Panc1 (cell line): ENCODE measurements around the gene ALLC. TPM values are rescaled to one million over a fixed set of nuclear protein-coding genes. Genes with fewer than 3 reads are reported as not detected.

Experiments used
- ATAC-seq: fragments of 200-7000 bp; cut with Tn5 transposase; 2 replicates; pipeline ENCODE4 v1.9.1; 2020; ENCODE audit warnings: mild to moderate bottlenecking, moderate library complexity
- BruUV-seq: library from RNA; stranded (reverse); fragments of 400-500 nt; replicated peaks from 2 replicates; lab custom pipeline; 2021; lab: Mats Ljungman, UMichigan
- CTCF ChIA-PET: fragments of 300-600 bp; sonication (Branson Sonifier 250); formaldehyde crosslinking; loops from one replicate; lab custom pipeline; 2022; ENCODE audit warnings: antibody characterized with exemption; lab: Charles Lee
- POLR2A ChIA-PET: fragments of 300-600 bp; sonication (Branson Sonifier 250); formaldehyde crosslinking; loops from one replicate; lab custom pipeline; 2022; ENCODE audit warnings: antibody characterized with exemption; lab: Charles Lee
- DNase-seq: peaks from one replicate; pipeline ENCODE4 v3.0.0-alpha.2; 2010; ENCODE audit warnings: low read depth, low spot score
- H3K27ac ChIP-seq: 2 replicates; pipeline ENCODE4 v1.5.1; 2011; ENCODE audit warnings: mild to moderate bottlenecking, low read length, inconsistent platforms
- H3K27me3 ChIP-seq: fragments of 200-500 bp; sonication (Bioruptor generic); 2 replicates; pipeline ENCODE4 v1.6.0; 2014; ENCODE audit warnings: low read length, inconsistent platforms; ENCODE audit not compliant: control insufficient read depth, insufficient read depth
- H3K36me3 ChIP-seq: fragments of 200-500 bp; sonication (Bioruptor generic); 2 replicates; pipeline ENCODE4 v1.5.1; 2014; ENCODE audit warnings: inconsistent platforms, mild to moderate bottlenecking, low read length, moderate library complexity; ENCODE audit not compliant: control insufficient read depth, insufficient read depth
- H3K4me1 ChIP-seq: 2 replicates; pipeline ENCODE4 v1.5.1; 2011; ENCODE audit warnings: inconsistent platforms, mild to moderate bottlenecking, low read length, moderate library complexity; ENCODE audit not compliant: control insufficient read depth, insufficient read depth
- H3K4me3 ChIP-seq, 2 experiments: 2 replicates each; pipeline ENCODE4 v1.5.1; 2011 to 2012; ENCODE audit warnings: low read depth in 2 of 2, low read length in 2 of 2, mild to moderate bottlenecking in 2 of 2, inconsistent platforms in 1 of 2, moderate library complexity in 1 of 2
- H3K9me3 ChIP-seq: fragments of 200-500 bp; sonication (Bioruptor generic); 2 replicates; pipeline ENCODE4 v1.5.1; 2014; ENCODE audit warnings: low read depth, mild to moderate bottlenecking, inconsistent platforms, low read length, moderate library complexity; ENCODE audit not compliant: control insufficient read depth, insufficient read depth
- CTCF ChIP-seq: fragments of 450-650 bp; IDR thresholded peaks from 2 replicates; pipeline ENCODE4 v1.5.1; 2017; ENCODE audit warnings: mild to moderate bottlenecking
- POLR2AphosphoS5 ChIP-seq: IDR thresholded peaks from 2 replicates; pipeline ENCODE4 v1.6.1; 2012; ENCODE audit warnings: mild to moderate bottlenecking, low read depth, low read length, moderate library complexity
- REST ChIP-seq, 2 experiments: IDR thresholded peaks; 2 replicates each; pipeline ENCODE4 v1.6.1; 2011 to 2012; ENCODE audit warnings: low read depth in 2 of 2, control low read depth in 1 of 2, low read length in 1 of 2, mild to moderate bottlenecking in 1 of 2, moderate library complexity in 1 of 2; ENCODE audit not compliant: insufficient read depth in 1 of 2
- SIN3A ChIP-seq: IDR thresholded peaks from 2 replicates; pipeline ENCODE4 v1.6.1; 2012; ENCODE audit warnings: low read depth, mild to moderate bottlenecking, low read length, moderate library complexity, borderline replicate concordance; ENCODE audit not compliant: insufficient read depth
- TCF7L2 ChIP-seq: IDR thresholded peaks from 2 replicates; pipeline ENCODE4 v1.6.1; 2011; ENCODE audit warnings: mild to moderate bottlenecking, low read depth, low read length, inconsistent platforms
- in situ Hi-C: cut with HindIII; loops from 2 replicates; pipeline ENCODE4 v1.10.0; 2016; ENCODE audit warnings: low sequenced_read_pairs, low pct_unique_long_range_greater_than_20kb
- intact Hi-C: fragments of 100-400 bp; cut with micrococcal nuclease; formaldehyde crosslinking; loops from one replicate; pipeline ENCODE4 v1.10.0; 2022; ENCODE audit not compliant: unreplicated experiment
- total RNA-seq: library from RNA; stranded (reverse); gene quantifications from one replicate; pipeline ENCODE4 v1.2.1, GENCODE V29; 2021; ENCODE audit not compliant: unreplicated experiment

The ALLC gene
- total RNA-seq, 1 experiment from 2014 or later: not detected

DNA sequence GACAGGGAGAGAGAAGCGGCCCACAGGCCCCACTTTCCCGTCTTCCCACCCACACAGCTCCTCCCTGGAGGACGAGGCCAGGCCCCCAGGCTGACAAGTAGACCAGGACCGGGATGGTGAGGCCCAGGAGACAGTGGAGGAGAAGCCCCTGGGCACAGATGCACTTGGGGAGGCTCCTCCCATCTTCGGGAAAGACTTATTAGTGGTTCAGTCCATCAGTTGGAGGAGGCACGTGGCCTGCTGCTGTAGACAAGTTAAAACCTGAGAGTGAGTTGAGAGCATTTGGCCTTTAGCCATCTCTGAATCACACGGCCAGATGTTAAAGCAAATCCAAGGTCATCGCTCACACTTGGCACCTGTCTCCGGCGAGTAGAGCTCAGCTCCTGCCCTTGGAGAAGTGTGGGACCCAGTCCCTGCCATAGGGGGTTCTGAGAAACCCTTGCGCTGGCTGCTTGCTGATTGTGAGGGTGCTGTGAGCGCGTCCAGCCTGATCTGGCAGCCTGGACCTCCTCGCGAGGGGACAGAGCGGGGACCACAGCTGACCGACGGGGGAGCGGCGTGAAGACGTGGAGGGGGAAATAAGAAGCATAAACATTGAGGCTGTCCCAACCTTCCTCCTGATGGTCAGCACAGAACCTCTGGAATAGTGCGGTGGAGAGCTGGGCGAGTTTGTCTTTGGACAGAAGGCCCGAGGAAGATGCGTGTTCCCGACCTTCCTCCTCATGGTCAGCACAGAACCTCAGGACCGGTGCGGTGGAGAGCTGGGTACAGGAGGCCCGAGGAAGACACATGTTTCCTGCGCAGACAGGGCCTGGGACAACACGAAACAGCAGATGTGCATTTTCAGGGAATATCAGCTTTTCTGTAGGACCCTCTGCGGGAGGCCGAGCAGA, 24.7 kb upstream of the ALLC start:
- TF ChIP-seq REST (IDR thresholded peaks at IDR 0.05; ENCODE audit: insufficient read depth in 1 of 2, low read depth in 2 of 2, low read length in 1 of 2): no peak
- TF ChIP-seq POLR2AphosphoS5: no peak
- TF ChIP-seq SIN3A: no peak
- TF ChIP-seq TCF7L2: no peak
- TF ChIP-seq CTCF: no peak
- intact Hi-C loops (no loop called here), in situ Hi-C loops (no loop called here)
- ChIA-PET CTCF (no interaction called here), POLR2A (no interaction called here)
- Histone ChIP-seq H3K4me1 (no peaks in the 10 kb centered on the region), H3K4me3 (no peak overlapping the region), H3K9me3 (no peaks in the 10 kb centered on the region), H3K27ac (no peak overlapping the region), H3K36me3 (no peaks in the 10 kb centered on the region), H3K27me3 (peaks cover 4% of the 10 kb centered on the region; the same call in 1 of the 2 replicates)
- no TSS peak for BruUV-seq
- ATAC-seq (no peak), DNase-seq (no peak)

DNA sequence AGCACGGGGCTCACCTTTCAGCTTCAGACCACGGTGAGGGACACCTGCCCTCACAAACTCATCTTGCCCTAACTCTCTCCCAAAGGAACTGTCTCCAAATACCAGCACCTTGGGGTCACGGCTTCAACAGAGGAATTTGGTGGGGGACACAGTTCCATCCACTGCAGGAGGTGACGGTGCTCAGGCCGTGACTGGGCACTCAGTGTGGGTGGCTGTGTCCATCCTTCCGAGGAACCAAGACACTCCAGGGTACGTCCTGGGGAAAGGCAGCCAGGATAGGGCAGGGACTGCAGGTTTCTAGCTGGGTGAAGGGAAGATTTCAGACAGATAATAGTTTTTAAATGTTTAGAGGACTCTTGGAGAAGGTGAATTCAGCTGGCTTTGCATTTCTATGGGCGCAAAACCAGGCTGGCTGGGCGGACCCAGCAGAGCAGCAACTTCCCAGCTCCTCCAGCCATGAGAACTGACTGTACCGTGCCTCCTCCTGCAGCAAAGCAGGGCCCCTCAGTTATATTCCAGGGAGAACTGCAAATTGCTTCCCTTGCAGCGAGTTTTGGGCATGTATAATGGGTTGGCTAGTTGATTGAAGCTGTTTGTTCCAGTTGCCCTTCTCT, 23.9 kb upstream of the ALLC start:
- ATAC-seq: no peak

More for the DNA sequence above, 23.9 kb upstream of the ALLC start:
- intact Hi-C loops (no loop called here), in situ Hi-C loops (no loop called here)
- Histone ChIP-seq H3K27ac (no peak overlapping the region), H3K27me3 (peaks cover 4% of the 10 kb centered on the region; the same call in 1 of the 2 replicates), H3K9me3 (no peaks in the 10 kb centered on the region), H3K36me3 (no peaks in the 10 kb centered on the region), H3K4me3 (no peak overlapping the region), H3K4me1 (no peaks in the 10 kb centered on the region)
- ChIA-PET POLR2A (no interaction called here), CTCF (no interaction called here)
- no peak for TF ChIP-seq TCF7L2
- no peak for TF ChIP-seq POLR2AphosphoS5
- TF ChIP-seq SIN3A: no peak
- no peak for TF ChIP-seq CTCF
- BruUV-seq: no TSS peak
- DNase-seq: no peak
